GM10847 (cell line): ENCODE data around the gene CBFA2T3.

ENCODE experiments used
- POLR2A ChIP-seq: IDR thresholded peaks from 2 replicates; pipeline ENCODE4 v1.6.1; 2011; ENCODE audit not compliant: insufficient read length; ENCODE audit errors: extremely low read depth

The CBFA2T3 gene

GRCh38 chr16:89004209-89004831 is 27.3 kb upstream of the CBFA2T3 start:
- TF ChIP-seq POLR2A: no peak

- TF ChIP-seq POLR2A: no peak
Observed at GRCh38 chr16:89003831-89004208, 26.8 kb upstream of the CBFA2T3 start.

DNA sequence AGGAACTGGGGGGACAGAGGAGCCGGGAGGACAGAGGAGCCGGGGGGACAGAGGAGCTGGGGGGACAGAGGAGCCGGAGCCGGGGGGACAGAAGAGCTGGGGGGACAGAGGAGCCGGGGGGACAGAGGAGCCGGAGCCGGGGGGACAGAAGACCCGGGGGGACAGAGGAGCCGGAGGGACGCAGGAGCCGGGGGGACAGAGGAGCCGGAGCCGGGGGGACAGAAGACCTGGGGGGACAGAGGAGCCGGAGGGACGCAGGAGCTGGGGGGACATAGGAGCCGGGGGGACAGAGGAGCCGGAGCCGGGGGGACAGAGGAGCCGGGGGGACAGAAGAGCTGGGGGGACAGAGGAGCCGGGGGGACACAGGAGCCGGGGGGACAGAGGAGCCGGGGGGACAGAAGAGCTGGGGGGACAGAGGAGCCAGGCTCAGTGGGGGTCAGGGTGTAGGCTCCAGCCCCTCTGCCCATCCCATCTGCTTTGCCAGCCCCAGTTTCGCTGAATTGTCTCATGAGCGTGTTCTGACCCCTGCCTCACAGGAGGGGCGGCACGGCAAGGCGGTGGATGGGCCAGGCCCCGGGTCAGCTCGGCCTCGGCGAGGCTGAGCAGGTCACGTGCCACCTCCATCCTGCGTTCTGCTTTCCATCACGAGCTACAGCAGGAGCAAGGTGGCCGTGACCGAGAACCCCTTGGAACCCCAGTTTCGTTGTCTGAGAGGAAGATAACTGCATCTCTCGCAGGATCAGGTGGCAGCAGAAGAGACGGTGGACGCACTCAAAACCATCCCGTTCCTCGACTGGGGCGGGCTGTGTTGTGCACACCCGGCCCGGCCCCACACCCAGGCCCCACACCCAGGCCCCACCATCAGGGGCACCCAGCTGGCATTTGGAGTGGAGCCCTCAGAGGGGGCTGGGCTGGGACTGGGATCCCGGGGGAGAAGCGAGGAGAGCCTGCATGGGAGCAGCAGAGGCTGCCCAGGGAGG is 26.1 kb upstream of the CBFA2T3 start:
- TF ChIP-seq POLR2A: no peak

- no peak for TF ChIP-seq POLR2A
Observed at GRCh38 chr16:89001117-89002027, 24.4 kb upstream of the CBFA2T3 start.

DNA sequence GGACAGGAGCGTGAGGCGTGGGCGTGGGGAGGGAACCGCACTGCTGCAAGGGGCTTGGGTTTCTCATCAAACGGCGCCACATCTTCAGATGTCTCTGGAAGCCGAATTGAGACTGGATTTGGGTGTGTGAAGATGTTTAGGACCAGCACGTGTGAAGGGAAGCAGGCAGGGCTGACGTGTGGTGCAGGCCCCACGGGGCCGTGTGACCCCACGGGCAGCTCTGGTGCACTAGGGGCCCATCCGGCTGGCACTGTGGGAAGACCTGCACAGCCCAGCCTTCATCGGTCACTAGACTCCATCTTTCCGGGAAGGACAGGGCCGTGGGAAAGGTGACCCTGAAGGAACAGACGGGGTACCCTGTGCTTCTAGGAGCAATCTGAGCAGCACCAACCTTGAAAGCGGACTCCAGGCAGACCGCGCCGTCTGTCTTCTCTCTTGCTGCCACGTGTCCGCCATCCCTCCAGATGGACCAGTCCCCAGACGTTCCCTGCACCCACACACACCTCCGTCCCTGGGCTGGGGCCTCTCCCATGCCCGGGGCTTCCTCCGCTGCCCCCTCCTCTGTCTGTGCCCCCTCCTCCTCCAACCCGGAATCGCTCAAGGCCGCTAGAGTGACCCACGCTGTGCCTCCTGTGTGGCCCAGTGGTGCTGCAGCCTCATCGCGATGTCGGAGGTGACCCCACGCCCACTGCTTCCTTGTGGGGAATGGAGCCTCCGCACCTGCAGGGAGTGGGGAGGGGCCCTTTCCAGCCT is 23.4 kb upstream of the CBFA2T3 start:
- no peak for TF ChIP-seq POLR2A

GRCh38 chr16:88999457-89000206 is 22.6 kb upstream of the CBFA2T3 start:
- TF ChIP-seq POLR2A: no peak

GRCh38 chr16:88995746-88996535 is 18.9 kb upstream of the CBFA2T3 start:
- no peak for TF ChIP-seq POLR2A

DNA sequence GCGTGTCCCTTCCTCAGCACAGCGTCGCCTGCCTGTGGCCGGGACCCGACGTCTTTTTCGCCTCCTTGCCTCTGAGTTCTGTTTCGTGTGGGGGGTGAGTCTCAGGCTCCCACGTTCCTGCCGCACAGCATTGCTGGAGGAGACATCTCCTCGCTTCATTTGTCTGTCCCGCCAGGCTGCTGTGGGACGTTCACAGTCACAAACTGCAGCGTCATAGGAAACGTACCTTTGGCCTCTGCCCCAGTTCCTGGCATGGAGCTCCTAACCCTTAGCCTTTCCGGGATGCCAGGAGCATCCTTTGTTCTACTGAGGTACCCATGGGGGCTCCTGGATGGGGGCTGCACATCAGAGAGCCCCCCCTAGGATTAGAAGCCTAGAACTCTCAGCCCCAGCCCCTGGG is 18.2 kb upstream of the CBFA2T3 start:
- TF ChIP-seq POLR2A: no peak

- TF ChIP-seq POLR2A: no peak
Observed at GRCh38 chr16:88994695-88995094, 17.7 kb upstream of the CBFA2T3 start.

- no peak for TF ChIP-seq POLR2A
Observed at GRCh38 chr16:88993946-88994600, 17.1 kb upstream of the CBFA2T3 start.

- TF ChIP-seq POLR2A: no peak
Observed at GRCh38 chr16:88993166-88993761, 16.3 kb upstream of the CBFA2T3 start.
